ENCODE results near the gene RAB11B. TPM values are rescaled to one million over a fixed set of nuclear protein-coding genes. Genes with fewer than 3 reads are reported as not detected.

RAB11B gene
- total and polyA plus RNA-seq, 2 of the 13 experiments (the other 11 are each of a cell fraction or from before 2014, with no cell fraction given), result 6.0 to 28.4 TPM

GRCh38 chr19:8445488-8446001 is 55.4 kb downstream of the RAB11B start (continued):
- TF ChIP-seq KLF15 (CRISPR knock-in tag; IDR thresholded peaks at IDR 0.05; ENCODE audit: borderline replicate concordance) (0 out of 2 replicates have a peak, but pooled peaks have one; percentile 38), SMYD3 (CRISPR knock-in tag; IDR thresholded peaks at IDR 0.05) (no peak), MTA1 (CRISPR knock-in tag; IDR thresholded peaks at IDR 0.05; ENCODE audit: borderline replicate concordance) (no peak), SAP130 (CRISPR knock-in tag; IDR thresholded peaks at IDR 0.05; ENCODE audit: low read depth) (peak; percentile 44; the same call in 1 of the 2 replicates), PITX1 (CRISPR knock-in tag; IDR thresholded peaks at IDR 0.05) (0 out of 2 replicates have a peak, but pooled peaks have one; percentile 11), ZNF564 (CRISPR knock-in tag; IDR thresholded peaks at IDR 0.05) (0 out of 2 replicates have a peak, but pooled peaks have one; percentile 7), STAG1 (CRISPR knock-in tag; IDR thresholded peaks at IDR 0.05) (no peak), ZNF562 (CRISPR knock-in tag; IDR thresholded peaks at IDR 0.05; ENCODE audit: borderline replicate concordance) (no peak), SCMH1 (CRISPR knock-in tag; IDR thresholded peaks at IDR 0.05; ENCODE audit: borderline replicate concordance) (no peak), YY1 (IDR thresholded peaks at IDR 0.05; ENCODE audit: insufficient read depth, insufficient replicate concordance, low read depth, low read length) (no peak), PAF1 (CRISPR knock-in tag; IDR thresholded peaks at IDR 0.05) (no peak), MYC (CRISPR knock-in tag; IDR thresholded peaks at IDR 0.05; ENCODE audit: borderline replicate concordance) (0 out of 2 replicates have a peak, but pooled peaks have one; percentile 3), ZNF335 (CRISPR knock-in tag; IDR thresholded peaks at IDR 0.05) (no peak), JDP2 (CRISPR knock-in tag; IDR thresholded peaks at IDR 0.05; ENCODE audit: borderline replicate concordance) (no peak), CCAR2 (optimal IDR thresholded peaks at IDR 0.05; ENCODE audit: low read depth, low read length) (no peak)
- TF ChIP-seq, protein P1, sequence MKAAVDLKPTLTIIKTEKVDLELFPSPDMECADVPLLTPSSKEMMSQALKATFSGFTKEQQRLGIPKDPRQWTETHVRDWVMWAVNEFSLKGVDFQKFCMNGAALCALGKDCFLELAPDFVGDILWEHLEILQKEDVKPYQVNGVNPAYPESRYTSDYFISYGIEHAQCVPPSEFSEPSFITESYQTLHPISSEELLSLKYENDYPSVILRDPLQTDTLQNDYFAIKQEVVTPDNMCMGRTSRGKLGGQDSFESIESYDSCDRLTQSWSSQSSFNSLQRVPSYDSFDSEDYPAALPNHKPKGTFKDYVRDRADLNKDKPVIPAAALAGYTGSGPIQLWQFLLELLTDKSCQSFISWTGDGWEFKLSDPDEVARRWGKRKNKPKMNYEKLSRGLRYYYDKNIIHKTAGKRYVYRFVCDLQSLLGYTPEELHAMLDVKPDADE (CRISPR knock-in tag; IDR thresholded peaks at IDR 0.05), result 0 out of 2 replicates have a peak, but pooled peaks have one; percentile 44
- TF ChIP-seq, protein P2, sequence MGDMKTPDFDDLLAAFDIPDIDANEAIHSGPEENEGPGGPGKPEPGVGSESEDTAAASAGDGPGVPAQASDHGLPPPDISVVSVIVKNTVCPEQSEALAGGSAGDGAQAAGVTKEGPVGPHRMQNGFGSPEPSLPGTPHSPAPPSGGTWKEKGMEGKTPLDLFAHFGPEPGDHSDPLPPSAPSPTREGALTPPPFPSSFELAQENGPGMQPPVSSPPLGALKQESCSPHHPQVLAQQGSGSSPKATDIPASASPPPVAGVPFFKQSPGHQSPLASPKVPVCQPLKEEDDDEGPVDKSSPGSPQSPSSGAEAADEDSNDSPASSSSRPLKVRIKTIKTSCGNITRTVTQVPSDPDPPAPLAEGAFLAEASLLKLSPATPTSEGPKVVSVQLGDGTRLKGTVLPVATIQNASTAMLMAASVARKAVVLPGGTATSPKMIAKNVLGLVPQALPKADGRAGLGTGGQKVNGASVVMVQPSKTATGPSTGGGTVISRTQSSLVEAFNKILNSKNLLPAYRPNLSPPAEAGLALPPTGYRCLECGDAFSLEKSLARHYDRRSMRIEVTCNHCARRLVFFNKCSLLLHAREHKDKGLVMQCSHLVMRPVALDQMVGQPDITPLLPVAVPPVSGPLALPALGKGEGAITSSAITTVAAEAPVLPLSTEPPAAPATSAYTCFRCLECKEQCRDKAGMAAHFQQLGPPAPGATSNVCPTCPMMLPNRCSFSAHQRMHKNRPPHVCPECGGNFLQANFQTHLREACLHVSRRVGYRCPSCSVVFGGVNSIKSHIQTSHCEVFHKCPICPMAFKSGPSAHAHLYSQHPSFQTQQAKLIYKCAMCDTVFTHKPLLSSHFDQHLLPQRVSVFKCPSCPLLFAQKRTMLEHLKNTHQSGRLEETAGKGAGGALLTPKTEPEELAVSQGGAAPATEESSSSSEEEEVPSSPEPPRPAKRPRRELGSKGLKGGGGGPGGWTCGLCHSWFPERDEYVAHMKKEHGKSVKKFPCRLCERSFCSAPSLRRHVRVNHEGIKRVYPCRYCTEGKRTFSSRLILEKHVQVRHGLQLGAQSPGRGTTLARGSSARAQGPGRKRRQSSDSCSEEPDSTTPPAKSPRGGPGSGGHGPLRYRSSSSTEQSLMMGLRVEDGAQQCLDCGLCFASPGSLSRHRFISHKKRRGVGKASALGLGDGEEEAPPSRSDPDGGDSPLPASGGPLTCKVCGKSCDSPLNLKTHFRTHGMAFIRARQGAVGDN (CRISPR knock-in tag; IDR thresholded peaks at IDR 0.05), result peak; percentile 9; the same call in 1 of the 2 replicates
- TF ChIP-seq, protein P3, sequence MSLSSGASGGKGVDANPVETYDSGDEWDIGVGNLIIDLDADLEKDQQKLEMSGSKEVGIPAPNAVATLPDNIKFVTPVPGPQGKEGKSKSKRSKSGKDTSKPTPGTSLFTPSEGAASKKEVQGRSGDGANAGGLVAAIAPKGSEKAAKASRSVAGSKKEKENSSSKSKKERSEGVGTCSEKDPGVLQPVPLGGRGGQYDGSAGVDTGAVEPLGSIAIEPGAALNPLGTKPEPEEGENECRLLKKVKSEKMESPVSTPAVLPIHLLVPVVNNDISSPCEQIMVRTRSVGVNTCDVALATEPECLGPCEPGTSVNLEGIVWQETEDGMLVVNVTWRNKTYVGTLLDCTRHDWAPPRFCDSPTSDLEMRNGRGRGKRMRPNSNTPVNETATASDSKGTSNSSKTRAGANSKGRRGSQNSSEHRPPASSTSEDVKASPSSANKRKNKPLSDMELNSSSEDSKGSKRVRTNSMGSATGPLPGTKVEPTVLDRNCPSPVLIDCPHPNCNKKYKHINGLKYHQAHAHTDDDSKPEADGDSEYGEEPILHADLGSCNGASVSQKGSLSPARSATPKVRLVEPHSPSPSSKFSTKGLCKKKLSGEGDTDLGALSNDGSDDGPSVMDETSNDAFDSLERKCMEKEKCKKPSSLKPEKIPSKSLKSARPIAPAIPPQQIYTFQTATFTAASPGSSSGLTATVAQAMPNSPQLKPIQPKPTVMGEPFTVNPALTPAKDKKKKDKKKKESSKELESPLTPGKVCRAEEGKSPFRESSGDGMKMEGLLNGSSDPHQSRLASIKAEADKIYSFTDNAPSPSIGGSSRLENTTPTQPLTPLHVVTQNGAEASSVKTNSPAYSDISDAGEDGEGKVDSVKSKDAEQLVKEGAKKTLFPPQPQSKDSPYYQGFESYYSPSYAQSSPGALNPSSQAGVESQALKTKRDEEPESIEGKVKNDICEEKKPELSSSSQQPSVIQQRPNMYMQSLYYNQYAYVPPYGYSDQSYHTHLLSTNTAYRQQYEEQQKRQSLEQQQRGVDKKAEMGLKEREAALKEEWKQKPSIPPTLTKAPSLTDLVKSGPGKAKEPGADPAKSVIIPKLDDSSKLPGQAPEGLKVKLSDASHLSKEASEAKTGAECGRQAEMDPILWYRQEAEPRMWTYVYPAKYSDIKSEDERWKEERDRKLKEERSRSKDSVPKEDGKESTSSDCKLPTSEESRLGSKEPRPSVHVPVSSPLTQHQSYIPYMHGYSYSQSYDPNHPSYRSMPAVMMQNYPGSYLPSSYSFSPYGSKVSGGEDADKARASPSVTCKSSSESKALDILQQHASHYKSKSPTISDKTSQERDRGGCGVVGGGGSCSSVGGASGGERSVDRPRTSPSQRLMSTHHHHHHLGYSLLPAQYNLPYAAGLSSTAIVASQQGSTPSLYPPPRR (CRISPR knock-in tag; IDR thresholded peaks at IDR 0.05; ENCODE audit: borderline replicate concordance), result no peak; the same call in 1 of the 2 replicates
